ENCODE measurements around the gene ANAPC4.

The ANAPC4 gene

DNA sequence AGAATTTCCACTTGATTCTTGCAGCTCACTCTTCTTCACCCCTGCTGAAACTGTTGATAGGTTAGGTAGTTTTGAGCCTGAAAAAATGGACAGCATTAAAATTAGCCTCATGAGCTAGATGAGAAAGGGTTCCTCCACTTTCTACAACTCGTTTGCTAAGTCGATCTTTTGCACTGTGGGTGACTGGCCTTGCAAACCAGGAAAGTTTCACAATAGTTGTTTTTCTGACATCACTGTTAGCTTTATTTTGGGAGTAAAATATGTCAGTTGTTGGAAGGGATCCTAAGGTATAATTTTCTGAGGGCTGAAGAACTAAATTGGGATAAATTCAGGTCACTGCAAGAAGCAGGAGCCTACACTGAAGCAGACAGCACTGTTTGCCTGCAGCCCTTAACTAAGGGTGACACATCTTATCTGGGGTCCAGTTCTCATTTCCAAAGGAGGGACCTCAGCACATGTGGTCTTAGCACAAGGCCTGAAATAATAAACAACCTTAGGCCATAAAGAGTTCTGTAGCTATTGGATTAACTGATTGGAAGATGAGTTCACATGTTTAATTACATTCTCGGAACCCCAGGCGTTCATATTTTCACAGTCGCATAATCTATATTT, 29.1 kb downstream of the ANAPC4 start:
- 94 to 100% methylated on average over 2 of the region's 5 CpGs for WGBS, 2 experiments (ENCODE audit: insufficient coverage in 2 of 2)
- H3K36me3 ChIP-seq (ENCODE audit: control insufficient read depth, insufficient read depth, low read length) = peaks cover 74% of the 10 kb centered on the region
- no peaks in the 10 kb centered on the region for H3K4me1 ChIP-seq (ENCODE audit: control insufficient read depth, insufficient read depth, low read length, poor library complexity, severe bottlenecking)
- H3K4me3 ChIP-seq (ENCODE audit: extremely low read depth, insufficient read depth, low read length, poor library complexity, severe bottlenecking) = no peak overlapping the region
- no peak overlapping the region for H3K27ac ChIP-seq (ENCODE audit: low read depth, low read length, severe bottlenecking)
- H3K9me3 ChIP-seq (ENCODE audit: control insufficient read depth, low read length) = no peaks in the 10 kb centered on the region

GRCh38 chr4:25410820-25411529, 33.9 kb downstream of the ANAPC4 start:
- H3K27ac ChIP-seq (ENCODE audit: low read depth, low read length, severe bottlenecking) = no peak overlapping the region
- peaks cover 72% of the 10 kb centered on the region for H3K36me3 ChIP-seq (ENCODE audit: control insufficient read depth, insufficient read depth, low read length)
- 92 to 94% methylated on average over 3 of the region's 4 CpGs for WGBS, 2 experiments (ENCODE audit: insufficient coverage in 2 of 2)
- H3K4me3 ChIP-seq (ENCODE audit: extremely low read depth, insufficient read depth, low read length, poor library complexity, severe bottlenecking) = no peak overlapping the region
- no peaks in the 10 kb centered on the region for H3K4me1 ChIP-seq (ENCODE audit: control insufficient read depth, insufficient read depth, low read length, poor library complexity, severe bottlenecking)
- H3K9me3 ChIP-seq (ENCODE audit: control insufficient read depth, low read length) = no peaks in the 10 kb centered on the region

- no peak overlapping the region for H3K27ac ChIP-seq (ENCODE audit: low read depth, low read length, severe bottlenecking)
- no peaks in the 10 kb centered on the region for H3K4me1 ChIP-seq (ENCODE audit: control insufficient read depth, insufficient read depth, low read length, poor library complexity, severe bottlenecking)
- no peak overlapping the region for H3K4me3 ChIP-seq (ENCODE audit: extremely low read depth, insufficient read depth, low read length, poor library complexity, severe bottlenecking)
- 88 to 100% methylated on average over 1 to 2 of the region's 3 CpGs for WGBS, 2 experiments (ENCODE audit: insufficient coverage in 2 of 2)
- H3K36me3 ChIP-seq (ENCODE audit: control insufficient read depth, insufficient read depth, low read length) = peaks cover 72% of the 10 kb centered on the region
- no peaks in the 10 kb centered on the region for H3K9me3 ChIP-seq (ENCODE audit: control insufficient read depth, low read length)
Measured at GRCh38 chr4:25413261-25413660, 36.2 kb downstream of the ANAPC4 start.

- WGBS, 2 experiments (ENCODE audit: insufficient coverage in 2 of 2) = 100% methylated on average over 1 of the region's 2 CpGs; no CpG with 5 or more reads in 1 of the 2 experiments
- peaks cover 42% of the 10 kb centered on the region for H3K36me3 ChIP-seq (ENCODE audit: control insufficient read depth, insufficient read depth, low read length)
- H3K27ac ChIP-seq (ENCODE audit: low read depth, low read length, severe bottlenecking) = no peak overlapping the region
- no peak overlapping the region for H3K4me3 ChIP-seq (ENCODE audit: extremely low read depth, insufficient read depth, low read length, poor library complexity, severe bottlenecking)
- H3K9me3 ChIP-seq (ENCODE audit: control insufficient read depth, low read length) = no peaks in the 10 kb centered on the region
- no peaks in the 10 kb centered on the region for H3K4me1 ChIP-seq (ENCODE audit: control insufficient read depth, insufficient read depth, low read length, poor library complexity, severe bottlenecking)
Measured at GRCh38 chr4:25417014-25417413, 40.0 kb downstream of the ANAPC4 start.

DNA sequence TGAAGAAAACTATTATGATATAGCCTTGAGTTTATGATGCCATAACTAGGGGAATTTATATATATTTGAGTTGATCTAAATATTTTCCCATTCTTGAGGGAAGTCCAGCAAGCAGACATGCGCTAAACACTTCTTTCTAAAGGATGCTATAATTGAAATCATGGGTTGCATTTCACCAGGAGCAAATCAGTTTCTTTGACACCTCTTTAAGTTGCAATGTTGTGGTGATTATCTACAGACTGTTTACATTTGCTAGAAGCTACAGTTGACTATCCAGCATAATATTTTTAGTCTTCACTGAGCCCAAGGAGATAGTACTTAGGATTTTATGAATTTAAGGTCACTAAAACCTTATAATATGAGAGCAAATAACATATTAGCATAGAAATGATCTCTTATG, 43.9 kb downstream of the ANAPC4 start:
- Histone ChIP-seq H3K9me3 (ENCODE audit: control insufficient read depth, low read length) (no peaks in the 10 kb centered on the region), H3K36me3 (ENCODE audit: control insufficient read depth, insufficient read depth, low read length) (peaks cover 21% of the 10 kb centered on the region), H3K4me3 (ENCODE audit: extremely low read depth, insufficient read depth, low read length, poor library complexity, severe bottlenecking) (no peak overlapping the region), H3K27ac (ENCODE audit: low read depth, low read length, severe bottlenecking) (no peak overlapping the region), H3K4me1 (ENCODE audit: control insufficient read depth, insufficient read depth, low read length, poor library complexity, severe bottlenecking) (no peaks in the 10 kb centered on the region)
- 100% methylated on average over 1 of the region's 1 CpG; no CpG with 5 or more reads in 1 of the 2 experiments for WGBS, 2 experiments (ENCODE audit: insufficient coverage in 2 of 2)

DNA sequence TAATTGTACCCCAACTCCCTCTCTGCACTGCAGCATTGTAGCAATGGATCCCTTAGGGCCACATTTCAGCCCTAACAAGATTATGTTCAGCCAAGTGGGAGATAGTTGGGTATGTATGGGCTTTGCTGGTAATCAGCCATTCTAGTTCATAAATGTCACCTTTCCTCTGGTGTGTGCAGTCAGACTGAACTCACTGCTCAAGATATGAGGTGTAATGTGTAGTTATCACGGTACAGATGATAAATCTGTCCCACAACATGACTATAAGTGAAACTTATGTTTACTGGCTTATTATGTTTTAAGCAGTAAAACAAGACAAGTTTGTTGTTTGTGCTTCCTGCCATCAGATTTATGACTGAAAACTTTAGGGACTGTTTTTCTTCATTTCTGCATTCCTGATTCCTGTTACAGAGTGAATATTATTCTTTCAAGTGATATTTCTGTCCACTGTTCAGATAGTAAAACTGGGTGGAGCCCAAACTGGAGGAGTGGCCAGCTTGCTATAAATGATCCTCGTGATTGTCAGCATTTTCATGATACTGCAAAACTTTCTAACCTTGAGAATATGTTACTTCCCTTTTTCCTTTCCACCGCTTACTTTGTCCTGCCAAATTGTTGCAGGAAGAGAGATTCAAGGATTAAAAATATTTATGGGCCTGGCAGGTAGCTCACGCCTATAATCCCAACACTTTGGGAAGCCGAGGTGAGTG, 44.9 kb downstream of the ANAPC4 start:
- H3K4me3 ChIP-seq (ENCODE audit: extremely low read depth, insufficient read depth, low read length, poor library complexity, severe bottlenecking) = no peak overlapping the region
- no peak overlapping the region for H3K27ac ChIP-seq (ENCODE audit: low read depth, low read length, severe bottlenecking)
- WGBS, 2 experiments (ENCODE audit: insufficient coverage in 2 of 2) = 95 to 100% methylated on average over 2 to 3 of the region's 5 CpGs
- no peaks in the 10 kb centered on the region for H3K9me3 ChIP-seq (ENCODE audit: control insufficient read depth, low read length)
- peaks cover 14% of the 10 kb centered on the region for H3K36me3 ChIP-seq (ENCODE audit: control insufficient read depth, insufficient read depth, low read length)
- H3K4me1 ChIP-seq (ENCODE audit: control insufficient read depth, insufficient read depth, low read length, poor library complexity, severe bottlenecking) = no peaks in the 10 kb centered on the region

- 92 to 100% methylated on average over 1 of the region's 1 CpG for WGBS, 2 experiments (ENCODE audit: insufficient coverage in 2 of 2)
- Histone ChIP-seq H3K4me3 (ENCODE audit: extremely low read depth, insufficient read depth, low read length, poor library complexity, severe bottlenecking) (no peak overlapping the region), H3K9me3 (ENCODE audit: control insufficient read depth, low read length) (no peaks in the 10 kb centered on the region), H3K36me3 (ENCODE audit: control insufficient read depth, insufficient read depth, low read length) (peaks cover 2% of the 10 kb centered on the region), H3K27ac (ENCODE audit: low read depth, low read length, severe bottlenecking) (no peak overlapping the region), H3K4me1 (ENCODE audit: control insufficient read depth, insufficient read depth, low read length, poor library complexity, severe bottlenecking) (no peaks in the 10 kb centered on the region)
Measured at GRCh38 chr4:25423548-25423947, 46.5 kb downstream of the ANAPC4 start.

- Histone ChIP-seq H3K27ac (ENCODE audit: low read depth, low read length, severe bottlenecking) (no peak overlapping the region), H3K36me3 (ENCODE audit: control insufficient read depth, insufficient read depth, low read length) (no peaks in the 10 kb centered on the region), H3K4me3 (ENCODE audit: extremely low read depth, insufficient read depth, low read length, poor library complexity, severe bottlenecking) (no peak overlapping the region), H3K4me1 (ENCODE audit: control insufficient read depth, insufficient read depth, low read length, poor library complexity, severe bottlenecking) (no peaks in the 10 kb centered on the region), H3K9me3 (ENCODE audit: control insufficient read depth, low read length) (no peaks in the 10 kb centered on the region)
- WGBS, 2 experiments (ENCODE audit: insufficient coverage in 2 of 2) = 93 to 95% methylated on average over 8 of the region's 9 CpGs
Measured at GRCh38 chr4:25424539-25425228, 47.6 kb downstream of the ANAPC4 start.

DNA sequence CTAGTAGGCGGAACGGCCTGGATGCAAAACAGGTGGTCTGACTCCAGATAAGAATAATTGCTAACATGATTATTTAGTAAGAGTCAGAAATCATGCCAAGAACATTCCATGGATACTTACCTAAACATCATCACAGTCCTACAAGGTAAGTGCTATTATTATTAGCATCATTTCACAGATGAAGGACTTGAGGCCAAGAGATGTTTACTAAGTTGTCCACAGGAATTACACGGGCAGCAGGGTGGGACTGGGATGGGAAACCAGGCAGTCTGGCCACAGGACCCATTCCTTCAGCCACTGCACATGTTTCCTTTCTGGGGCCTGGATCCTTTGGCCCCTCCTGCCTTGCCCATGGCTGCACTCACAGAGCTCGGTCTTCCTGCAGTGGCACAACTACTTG, 48.3 kb downstream of the ANAPC4 start:
- no peak overlapping the region for H3K27ac ChIP-seq (ENCODE audit: low read depth, low read length, severe bottlenecking)
- WGBS, 2 experiments (ENCODE audit: insufficient coverage in 2 of 2) = 83 to 94% methylated on average over 2 of the region's 4 CpGs
- no peak overlapping the region for H3K4me3 ChIP-seq (ENCODE audit: extremely low read depth, insufficient read depth, low read length, poor library complexity, severe bottlenecking)
- H3K36me3 ChIP-seq (ENCODE audit: control insufficient read depth, insufficient read depth, low read length) = no peaks in the 10 kb centered on the region
- H3K4me1 ChIP-seq (ENCODE audit: control insufficient read depth, insufficient read depth, low read length, poor library complexity, severe bottlenecking) = no peaks in the 10 kb centered on the region
- no peaks in the 10 kb centered on the region for H3K9me3 ChIP-seq (ENCODE audit: control insufficient read depth, low read length)

- Histone ChIP-seq H3K27ac (ENCODE audit: low read depth, low read length, severe bottlenecking) (no peak overlapping the region), H3K9me3 (ENCODE audit: control insufficient read depth, low read length) (no peaks in the 10 kb centered on the region), H3K4me1 (ENCODE audit: control insufficient read depth, insufficient read depth, low read length, poor library complexity, severe bottlenecking) (no peaks in the 10 kb centered on the region), H3K36me3 (ENCODE audit: control insufficient read depth, insufficient read depth, low read length) (no peaks in the 10 kb centered on the region), H3K4me3 (ENCODE audit: extremely low read depth, insufficient read depth, low read length, poor library complexity, severe bottlenecking) (no peak overlapping the region)
- 93 to 100% methylated on average over 2 to 3 of the region's 5 CpGs for WGBS, 2 experiments (ENCODE audit: insufficient coverage in 2 of 2)
Measured at GRCh38 chr4:25427871-25428270, 50.8 kb downstream of the ANAPC4 start.

Measured in mesodermal cell (in vitro differentiated cells).